HepG2 (cell line): ENCODE results near the gene TEX19. TPM values are rescaled to one million over a fixed set of nuclear protein-coding genes. Genes with fewer than 3 reads are reported as not detected.

Source experiments
- BHLHE40 ChIP-seq: IDR thresholded peaks from 2 replicates; pipeline ENCODE4 v1.6.1; 2011; ENCODE audit warnings: low read length, improper control_type of control experiment
- CCAR2 ChIP-seq: fragments of 200-400 bp; formaldehyde crosslinking; optimal IDR thresholded peaks from 2 replicates; pipeline ENCODE3; 2018; ENCODE audit warnings: low read depth, mild to moderate bottlenecking, low read length, moderate library complexity
- DNMT3B ChIP-seq: conservative IDR thresholded peaks from 2 replicates; pipeline ENCODE4 v1.6.1; 2016; ENCODE audit warnings: missing biosample characterization, control low read depth
- ELF1 ChIP-seq: sonication (generic); formaldehyde crosslinking; IDR thresholded peaks from 2 replicates; pipeline ENCODE4 v1.4.0; 2020; ENCODE audit warnings: missing genetic modification reagents
- ETV5 ChIP-seq: IDR thresholded peaks from 2 replicates; pipeline ENCODE4 v1.6.1; 2018; ENCODE audit warnings: missing biosample characterization, missing genetic modification reagents, inconsistent platforms, borderline replicate concordance
- FOSL1 ChIP-seq: sonication (generic); formaldehyde crosslinking; IDR thresholded peaks from 2 replicates; pipeline ENCODE4 v1.9.0; 2021; ENCODE audit warnings: missing genetic modification reagents, borderline replicate concordance
- GPN1 ChIP-seq: sonication (generic); formaldehyde crosslinking; IDR thresholded peaks from 2 replicates; pipeline ENCODE4 v1.5.1; 2020; ENCODE audit warnings: missing genetic modification reagents, borderline replicate concordance
- ISL2 ChIP-seq: sonication (generic); formaldehyde crosslinking; IDR thresholded peaks from 2 replicates; pipeline ENCODE4 v1.5.0; 2020; ENCODE audit warnings: missing genetic modification reagents
- JARID2 ChIP-seq: sonication (generic); formaldehyde crosslinking; IDR thresholded peaks from 2 replicates; pipeline ENCODE4 v1.8.1; 2023; ENCODE audit warnings: missing genetic modification reagents, inconsistent platforms; ENCODE audit not compliant: insufficient replicate concordance
- NR2F1 ChIP-seq, 2 experiments: fragments of 450-650 bp in 1 of 2; formaldehyde crosslinking in 1 of 2; IDR thresholded peaks; 2 replicates each; pipeline versions ENCODE4 v1.5.0 to v1.6.1; 2016 to 2020; ENCODE audit warnings: mild to moderate bottlenecking in 1 of 2, missing compliant biosample characterization in 1 of 2, missing genetic modification reagents in 1 of 2, moderate library complexity in 1 of 2
- PAXIP1 ChIP-seq: sonication (generic); formaldehyde crosslinking; conservative IDR thresholded peaks from 2 replicates; pipeline ENCODE4 v1.4.0; 2020; ENCODE audit warnings: mild to moderate bottlenecking, missing genetic modification reagents, moderate library complexity
- PRMT3 ChIP-seq: sonication (generic); formaldehyde crosslinking; IDR thresholded peaks from 2 replicates; pipeline ENCODE4 v1.8.1; 2022; ENCODE audit warnings: low read depth, mild to moderate bottlenecking, moderate library complexity, missing genetic modification reagents, borderline replicate concordance
- RARA ChIP-seq: IDR thresholded peaks from 2 replicates; pipeline ENCODE4 v1.6.1; 2016; ENCODE audit warnings: missing genetic modification reagents, missing compliant biosample characterization
- ZBTB7B ChIP-seq: sonication (generic); formaldehyde crosslinking; IDR thresholded peaks from 2 replicates; pipeline ENCODE4 v1.4.0; 2020; ENCODE audit warnings: missing genetic modification reagents
- ZNF18 ChIP-seq: sonication (generic); formaldehyde crosslinking; IDR thresholded peaks from 2 replicates; pipeline ENCODE4 v1.8.0; 2022; ENCODE audit warnings: mild to moderate bottlenecking, missing genetic modification reagents; ENCODE audit not compliant: insufficient replicate concordance
- ZNF280B ChIP-seq: sonication (generic); formaldehyde crosslinking; IDR thresholded peaks from 2 replicates; pipeline ENCODE4 v1.5.0; 2020; ENCODE audit warnings: missing genetic modification reagents, mild to moderate bottlenecking, borderline replicate concordance
- ZNF577 ChIP-seq: sonication (generic); formaldehyde crosslinking; IDR thresholded peaks from 2 replicates; pipeline ENCODE4 v1.4.0; 2020; ENCODE audit warnings: mild to moderate bottlenecking, low read depth, missing genetic modification reagents, borderline replicate concordance
- ZNF589 ChIP-seq: sonication (generic); formaldehyde crosslinking; conservative IDR thresholded peaks from 2 replicates; pipeline ENCODE4 v1.8.0; 2022; ENCODE audit warnings: mild to moderate bottlenecking, moderate library complexity, missing genetic modification reagents
- ZNF704 ChIP-seq: sonication (generic); formaldehyde crosslinking; IDR thresholded peaks from 2 replicates; pipeline ENCODE4 v1.8.1; 2023; ENCODE audit warnings: mild to moderate bottlenecking, inconsistent platforms, moderate library complexity, missing genetic modification reagents, borderline replicate concordance
- ZNF878 ChIP-seq: sonication (generic); formaldehyde crosslinking; IDR thresholded peaks from 2 replicates; pipeline ENCODE4 v1.8.1; 2023; ENCODE audit warnings: mild to moderate bottlenecking, missing genetic modification reagents, moderate library complexity
- polyA plus RNA-seq, 8 experiments: library from polyadenylated mRNA; depleted of rRNA in 3 of 8; stranded (reverse) in 7 of 8; unstranded in 1 of 8; fragments of >200 nt; fragmentation: Illumina TruSeq in 4 of 8; extraction: Trizol in 4 of 8; gene quantifications; 2 replicates each; pipeline versions ENCODE4 v1.2.1 to v1.2.3, GENCODE V29; 2011 to 2016; ENCODE audit warnings: low read depth in 4 of 8, missing spikeins in 1 of 8, mixed read lengths in 1 of 8; ENCODE audit not compliant: insufficient read depth in 1 of 8
- total RNA-seq, 5 experiments: library from RNA; depleted of rRNA; stranded (reverse); fragments of >200 nt; fragmentation: Illumina TruSeq; extraction: Trizol; gene quantifications; 2 replicates each; pipeline ENCODE4 v1.2.3, GENCODE V29; 2016; ENCODE audit warnings: low read depth in 1 of 5

Gene TEX19
- total and polyA plus RNA-seq, 2 of the 13 experiments (the other 11 are each of a cell fraction or from before 2014, with no cell fraction given), result 1.3 to 6.0 TPM

GRCh38 chr17:82330322-82331239, 28.5 kb upstream of the TEX19 start (continued):
- TF ChIP-seq ZNF280B (CRISPR knock-in tag) (no peak; the same call in 1 of the 2 replicates), ELF1 (CRISPR knock-in tag) (no peak; the same call in 1 of the 2 replicates), ZNF577 (CRISPR knock-in tag) (no peak), ISL2 (no peak), ZNF878 (CRISPR knock-in tag) (no peak), FOSL1 (no peak), GPN1 (CRISPR knock-in tag) (no peak), ETV5 (CRISPR knock-in tag) (peak; percentile 53; the same call in 1 of the 2 replicates), ZNF589 (no peak), PRMT3 (CRISPR knock-in tag) (no peak), ZNF704 (0 out of 2 replicates have a peak, but pooled peaks have one; percentile 79), RARA (peak; percentile 77), ZBTB7B (peak; percentile 93), BHLHE40 (peak; percentile 87), NR2F1 (CRISPR knock-in tag; IDR thresholded peaks at IDR 0.05) (peak in 1 of 2 experiments; percentile 42; a peak in 1 of 4 replicates), PAXIP1 (CRISPR knock-in tag) (peak; percentile 87), ZNF18 (CRISPR knock-in tag) (no peak), DNMT3B (CRISPR knock-in tag) (no peak), JARID2 (CRISPR knock-in tag) (no peak), CCAR2 (no peak)
